ENCODE data around the gene CEP89.
"Not testable (repeated sequence)": the region's sequence is repeated elsewhere in the genome, so short reads cannot be mapped to it uniquely, and the experiment has no call there.

The CEP89 gene

GRCh38 chr19:32852216-32852615, 119.5 kb downstream of the CEP89 start:
- CTCF ChIA-PET: no interaction called here
- POLR2A ChIA-PET (ENCODE audit: low non-redundant PET): no interaction called here
- no peak for TF ChIP-seq CTCF (conservative IDR thresholded peaks at IDR 0.05; ENCODE audit: low read depth)
- DNase-seq (ENCODE audit: low spot score): no peak
- H3K27ac ChIP-seq: no peak overlapping the region

- DNase-seq (ENCODE audit: low spot score); POLR2A ChIA-PET (ENCODE audit: low non-redundant PET); CTCF ChIA-PET; H3K27ac ChIP-seq: not testable (repeated sequence)
These were observed 123.7 kb downstream of the CEP89 start for GRCh38 chr19:32848035-32848434.

- POLR2A ChIA-PET (ENCODE audit: low non-redundant PET): no interaction called here
- DNase-seq (ENCODE audit: low spot score): no peak
- no peak overlapping the region for H3K27ac ChIP-seq
- no peak for TF ChIP-seq CTCF (conservative IDR thresholded peaks at IDR 0.05; ENCODE audit: low read depth)
- CTCF ChIA-PET: interaction anchor here (0.6 kb wide), 1 partner anchor 33 kb away, joined by 3 read pairs; no protein-coding TSS in a partner anchor
These were observed 128.0 kb downstream of the CEP89 start for GRCh38 chr19:32843716-32844245.

- ChIA-PET POLR2A (ENCODE audit: low non-redundant PET) (no interaction called here), CTCF (interaction anchor here (0.5 kb wide), 1 partner anchor 26 kb away, joined by 3 read pairs; no protein-coding TSS in a partner anchor)
- no peak for DNase-seq (ENCODE audit: low spot score)
- no peak overlapping the region for H3K27ac ChIP-seq
- TF ChIP-seq CTCF (conservative IDR thresholded peaks at IDR 0.05; ENCODE audit: low read depth): no peak
These were observed 129.7 kb downstream of the CEP89 start for GRCh38 chr19:32842061-32842460.

GRCh38 chr19:32837531-32837930, 134.2 kb downstream of the CEP89 start:
- ChIA-PET POLR2A (ENCODE audit: low non-redundant PET) (no interaction called here), CTCF (no interaction called here)
- H3K27ac ChIP-seq: no peak overlapping the region
- TF ChIP-seq CTCF (conservative IDR thresholded peaks at IDR 0.05; ENCODE audit: low read depth): no peak
- DNase-seq (ENCODE audit: low spot score): no peak

GRCh38 chr19:32833388-32833787, 138.4 kb downstream of the CEP89 start:
- DNase-seq (ENCODE audit: low spot score); H3K27ac ChIP-seq; CTCF ChIA-PET; POLR2A ChIA-PET (ENCODE audit: low non-redundant PET): not testable (repeated sequence)

- POLR2A ChIA-PET (ENCODE audit: low non-redundant PET); H3K27ac ChIP-seq; DNase-seq (ENCODE audit: low spot score): not testable (repeated sequence)
- CTCF ChIA-PET: interaction anchor here (0.6 kb wide), 1 partner anchor 38 kb away, joined by 3 read pairs; no protein-coding TSS in a partner anchor
These were observed 138.9 kb downstream of the CEP89 start for GRCh38 chr19:32832825-32833224.

- POLR2A ChIA-PET (ENCODE audit: low non-redundant PET); DNase-seq (ENCODE audit: low spot score); H3K27ac ChIP-seq; CTCF ChIA-PET: not testable (repeated sequence)
These were observed 139.7 kb downstream of the CEP89 start for GRCh38 chr19:32832094-32832493.

GRCh38 chr19:32831611-32832010, 140.1 kb downstream of the CEP89 start:
- POLR2A ChIA-PET (ENCODE audit: low non-redundant PET): no interaction called here
- no peak for TF ChIP-seq CTCF (conservative IDR thresholded peaks at IDR 0.05; ENCODE audit: low read depth)
- CTCF ChIA-PET: no interaction called here
- no peak overlapping the region for H3K27ac ChIP-seq
- DNase-seq (ENCODE audit: low spot score): no peak

Data from RWPE1 (cell line).